OCI-LY7 (cell line): ENCODE results near the gene RXRA. TPM values are rescaled to one million over a fixed set of nuclear protein-coding genes. Genes with fewer than 3 reads are reported as not detected.

Source experiments
- BruUV-seq: library from RNA; stranded (reverse); fragments of 400-500 nt; replicated peaks from 2 replicates; lab custom pipeline; 2021; lab: Mats Ljungman, UMichigan
- CTCF ChIA-PET: fragments of 300-600 bp; sonication (Branson Sonifier 250); formaldehyde crosslinking; loops from one replicate; lab custom pipeline; 2022; ENCODE audit warnings: antibody characterized with exemption; ENCODE audit not compliant: unreplicated experiment; lab: Charles Lee
- POLR2A ChIA-PET: fragments of 300-600 bp; sonication (Branson Sonifier 250); formaldehyde crosslinking; loops from one replicate; lab custom pipeline; 2022; ENCODE audit warnings: antibody characterized with exemption; lab: Charles Lee
- DNase-seq: peaks from one replicate; pipeline ENCODE4 v3.0.0-alpha.2; 2015; ENCODE audit warnings: low spot score
- H2AFZ ChIP-seq: fragments of 200-600 bp; sonication (generic), shearing (Covaris generic); 2 replicates; pipeline ENCODE4 v1.6.1; 2014; ENCODE audit warnings: mild to moderate bottlenecking, antibody characterized with exemption, low read length, moderate library complexity
- H3K27ac ChIP-seq: fragments of 200-600 bp; sonication (generic); 2 replicates; pipeline ENCODE4 v1.5.1; 2014; ENCODE audit warnings: mixed run types, low read depth, mild to moderate bottlenecking, moderate library complexity, low read length, inconsistent platforms; ENCODE audit not compliant: poor library complexity, severe bottlenecking
- H3K36me3 ChIP-seq: fragments of 200-600 bp; sonication (generic); 2 replicates; pipeline ENCODE4 v1.6.1; 2014; ENCODE audit warnings: mild to moderate bottlenecking, antibody characterized with exemption, low read length, moderate library complexity, mixed read lengths; ENCODE audit not compliant: insufficient read depth
- H3K4me1 ChIP-seq: fragments of 200-600 bp; sonication (generic); 2 replicates; pipeline ENCODE4 v1.5.1; 2014; ENCODE audit warnings: mild to moderate bottlenecking, low read length; ENCODE audit not compliant: insufficient read depth, poor library complexity, severe bottlenecking
- H3K4me2 ChIP-seq: fragments of 200-600 bp; sonication (generic); 2 replicates; pipeline ENCODE4 v1.6.1; 2014; ENCODE audit warnings: mild to moderate bottlenecking, low read length
- H3K4me3 ChIP-seq: fragments of 200-600 bp; sonication (generic); 2 replicates; pipeline ENCODE4 v1.5.1; 2014; ENCODE audit warnings: mild to moderate bottlenecking, low read depth, low read length; ENCODE audit not compliant: poor library complexity, severe bottlenecking
- H3K79me2 ChIP-seq: fragments of 200-600 bp; sonication (generic); 2 replicates; pipeline ENCODE4 v1.6.1; 2016; ENCODE audit warnings: low read depth, mild to moderate bottlenecking, low read length, moderate library complexity, mixed read lengths; ENCODE audit not compliant: insufficient read depth
- H3K9me2 ChIP-seq: fragments of 200-600 bp; sonication (generic); 2 replicates; pipeline ENCODE4 v1.6.1; 2016; ENCODE audit warnings: mild to moderate bottlenecking, low read length, mixed read lengths; ENCODE audit not compliant: insufficient read depth
- H3K9me3 ChIP-seq: fragments of 200-600 bp; sonication (generic); 2 replicates; pipeline ENCODE4 v1.6.1; 2014; ENCODE audit warnings: mild to moderate bottlenecking, mixed run types, low read length, mixed read lengths
- H4K20me1 ChIP-seq: fragments of 200-600 bp; sonication (generic); 2 replicates; pipeline ENCODE4 v1.6.1; 2014; ENCODE audit warnings: mild to moderate bottlenecking, antibody characterized with exemption, low read length, moderate library complexity, mixed read lengths; ENCODE audit not compliant: insufficient read depth
- CTCF ChIP-seq: fragments of 200-600 bp; sonication (generic); conservative IDR thresholded peaks from 2 replicates; pipeline ENCODE4 v1.5.1; 2014; ENCODE audit warnings: mild to moderate bottlenecking, antibody characterized with exemption, low read length, moderate library complexity, mixed read lengths
- EZH2phosphoT487 ChIP-seq: fragments of 200-600 bp; sonication (generic); IDR thresholded peaks from 2 replicates; pipeline ENCODE4 v1.6.1; 2018; ENCODE audit warnings: low read depth, borderline replicate concordance, mild to moderate bottlenecking, mixed run types, antibody characterized with exemption, low read length, moderate library complexity, mixed read lengths
- intact Hi-C: fragments of 100-400 bp; cut with micrococcal nuclease; formaldehyde crosslinking; loops from one replicate; pipeline ENCODE4 v1.10.0; 2022; ENCODE audit not compliant: unreplicated experiment
- total RNA-seq, 2 experiments: library from RNA; depleted of rRNA in 1 of 2; stranded (reverse); fragments of >200 nt in 1 of 2; shearing (Covaris generic) in 1 of 2; gene quantifications; 2 replicates each; pipeline ENCODE4 v1.2.3, GENCODE V29; 2014 to 2022

RXRA gene
- total RNA-seq, 2 experiments from 2014 or later: 0.25 to 0.40 TPM

- Histone ChIP-seq H3K27ac (no peak overlapping the region), H3K9me2 (no peaks in the 10 kb centered on the region), H4K20me1 (no peaks in the 10 kb centered on the region), H3K4me2 (no peak overlapping the region), H3K4me1 (no peaks in the 10 kb centered on the region), H2AFZ (no peak overlapping the region), H3K36me3 (no peaks in the 10 kb centered on the region), H3K79me2 (no peaks in the 10 kb centered on the region), H3K4me3 (no peak overlapping the region), H3K9me3 (no peaks in the 10 kb centered on the region)
- CTCF ChIA-PET: interaction anchor here (0.6 kb wide), 1 partner anchor 890 kb away, joined by 3 read pairs; no protein-coding TSS in a partner anchor
- BruUV-seq: no TSS peak
- POLR2A ChIA-PET: no interaction called here
- DNase-seq: no peak
- intact Hi-C loops: no loop called here
- TF ChIP-seq CTCF: no peak
- no peak for TF ChIP-seq EZH2phosphoT487
Measured at GRCh38 chr9:134458207-134459108, 132.2 kb downstream of the RXRA start.

DNA sequence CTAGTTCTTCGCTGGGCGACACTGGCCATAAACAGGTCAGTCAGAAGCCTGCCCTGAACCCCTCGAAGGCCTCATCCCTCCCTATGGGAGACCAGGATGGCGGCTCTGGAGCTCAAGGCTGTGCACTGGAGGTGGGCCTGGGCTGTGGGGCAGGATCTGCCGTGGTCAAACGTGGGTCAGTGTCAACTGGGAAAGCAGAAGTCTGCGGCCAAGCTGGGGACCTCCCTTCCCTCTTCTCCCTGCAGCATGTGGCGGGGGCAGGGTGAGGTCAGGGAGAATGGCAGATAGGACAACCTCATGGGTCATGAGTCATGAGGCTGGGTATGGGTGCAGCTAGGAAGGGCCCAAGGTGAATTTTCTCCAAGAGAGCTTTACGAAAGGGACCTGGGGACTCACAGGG, 132.9 kb downstream of the RXRA start:
- Histone ChIP-seq H2AFZ (no peak overlapping the region), H3K79me2 (no peaks in the 10 kb centered on the region), H3K27ac (no peak overlapping the region), H3K4me1 (no peaks in the 10 kb centered on the region), H3K9me3 (no peaks in the 10 kb centered on the region), H3K9me2 (no peaks in the 10 kb centered on the region), H3K36me3 (no peaks in the 10 kb centered on the region), H3K4me3 (no peak overlapping the region), H4K20me1 (no peaks in the 10 kb centered on the region), H3K4me2 (no peak overlapping the region)
- intact Hi-C loops: no loop called here
- TF ChIP-seq EZH2phosphoT487: no peak
- no peak for TF ChIP-seq CTCF
- no peak for DNase-seq
- no TSS peak for BruUV-seq
- CTCF ChIA-PET: interaction anchor here (0.6 kb wide), 1 partner anchor 889 kb away, joined by 3 read pairs; no protein-coding TSS in a partner anchor
- POLR2A ChIA-PET: no interaction called here

GRCh38 chr9:134459573-134459972, 133.3 kb downstream of the RXRA start:
- Histone ChIP-seq H3K9me3 (no peaks in the 10 kb centered on the region), H3K36me3 (no peaks in the 10 kb centered on the region), H3K4me2 (no peak overlapping the region), H3K27ac (no peak overlapping the region), H3K9me2 (no peaks in the 10 kb centered on the region), H2AFZ (no peak overlapping the region), H3K4me3 (no peak overlapping the region), H3K79me2 (no peaks in the 10 kb centered on the region), H3K4me1 (no peaks in the 10 kb centered on the region), H4K20me1 (no peaks in the 10 kb centered on the region)
- CTCF ChIA-PET: interaction anchor here (0.6 kb wide), 1 partner anchor 889 kb away, joined by 3 read pairs; no protein-coding TSS in a partner anchor
- POLR2A ChIA-PET: no interaction called here
- intact Hi-C loops: no loop called here
- TF ChIP-seq CTCF (no peak), EZH2phosphoT487 (no peak)
- no TSS peak for BruUV-seq
- no peak for DNase-seq
